Measurements from ENCODE around the gene SNF8.

SNF8 gene

GRCh38 chr17:48929812-48930165 is 14.9 kb downstream of the SNF8 start:
- no peak for DNase-seq (ENCODE audit: low read depth)

GRCh38 chr17:48928876-48929811 is 15.5 kb downstream of the SNF8 start:
- DNase-seq (ENCODE audit: low read depth) = no peak

GRCh38 chr17:48927978-48928745 is 16.5 kb downstream of the SNF8 start:
- DNase-seq (ENCODE audit: low read depth) = no peak

GRCh38 chr17:48925991-48926342 is 18.7 kb downstream of the SNF8 start:
- no peak for DNase-seq (ENCODE audit: low read depth)

- no peak for DNase-seq (ENCODE audit: low read depth)
Measured at GRCh38 chr17:48925251-48925990, 19.2 kb downstream of the SNF8 start.

- DNase-seq (ENCODE audit: low read depth) = no peak
Measured at GRCh38 chr17:48915459-48916282, 29.0 kb downstream of the SNF8 start.

GRCh38 chr17:48912476-48912875 is 32.2 kb downstream of the SNF8 start:
- no peak for DNase-seq (ENCODE audit: low read depth)

GRCh38 chr17:48910370-48910769 is 34.3 kb downstream of the SNF8 start:
- DNase-seq (ENCODE audit: low read depth) = no peak

- DNase-seq (ENCODE audit: low read depth) = no peak
Measured at GRCh38 chr17:48909783-48910182, 34.9 kb downstream of the SNF8 start.

GRCh38 chr17:48908853-48909394 is 35.7 kb downstream of the SNF8 start:
- DNase-seq (ENCODE audit: low read depth) = peak; percentile 64

GRCh38 chr17:48908047-48908843 is 36.4 kb downstream of the SNF8 start, which contains the start of gene UBE2Z:
Gene UBE2Z (plus strand): TSS chr17:48908407. CDS start chr17:48908504, 97 bp downstream.
- DNase-seq (ENCODE audit: low read depth) = peak; percentile 91

- DNase-seq (ENCODE audit: low read depth) = no peak
Measured at GRCh38 chr17:48907713-48908046, 37.0 kb downstream of the SNF8 start.

- DNase-seq (ENCODE audit: low read depth) = no peak
Measured at GRCh38 chr17:48905987-48906515, 38.6 kb downstream of the SNF8 start.

- DNase-seq (ENCODE audit: low read depth) = no peak
Measured at GRCh38 chr17:48904428-48904827, 40.2 kb downstream of the SNF8 start.

- no peak for DNase-seq (ENCODE audit: low read depth)
Measured at GRCh38 chr17:48903401-48903800, 41.2 kb downstream of the SNF8 start.

GRCh38 chr17:48901241-48901640 is 43.4 kb downstream of the SNF8 start:
- no peak for DNase-seq (ENCODE audit: low read depth)

- DNase-seq (ENCODE audit: low read depth) = no peak
Measured at GRCh38 chr17:48894886-48895285, 49.8 kb downstream of the SNF8 start.

- no peak for DNase-seq (ENCODE audit: low read depth)
Measured at GRCh38 chr17:48893646-48894508, 50.8 kb downstream of the SNF8 start.

GRCh38 chr17:48892940-48893645 is 51.5 kb downstream of the SNF8 start:
- DNase-seq (ENCODE audit: low read depth) = no peak

Data from HS-27A (cell line).